ENCODE data around the gene SSRP1. TPM values are rescaled to one million over a fixed set of nuclear protein-coding genes. Genes with fewer than 3 reads are reported as not detected.
A peak's percentile ranks its signal among the peaks of the same experiment; 100 is the strongest.

SSRP1 gene
- total and polyA plus RNA-seq, 2 experiments from 2014 or later: 205 to 216 TPM

- TF ChIP-seq NANOG (IDR thresholded peaks at IDR 0.05; ENCODE audit: borderline replicate concordance) (no peak), ZNF331 (CRISPR knock-in tag; IDR thresholded peaks at IDR 0.05; ENCODE audit: low read depth) (no peak), REST (IDR thresholded peaks at IDR 0.05; ENCODE audit: unreplicated experiment) (no peak), POLR2AphosphoS5 (IDR thresholded peaks at IDR 0.05; ENCODE audit: low read depth) (peak; percentile 66)
- DNase-seq (ENCODE audit: low spot score): peak; percentile 79
- peak overlapping the region; percentile 91 for H3K4me3 Mint-ChIP-seq
- Histone ChIP-seq H3K79me2 (replicated peaks; ENCODE audit: insufficient read depth) (peaks cover 40% of the 10 kb centered on the region), H3K27ac (ENCODE audit: low read depth) (peak overlapping the region; percentile 99; the same call in 1 of the 2 replicates), H2AFZ (no peak overlapping the region), H3K4me2 (peak overlapping the region; percentile 100), H3K9me2 (ENCODE audit: insufficient read depth) (no peaks in the 10 kb centered on the region), H3K4me1 (ENCODE audit: insufficient read depth) (peaks cover 36% of the 10 kb centered on the region), H3F3A (replicated peaks; ENCODE audit: low read depth) (peaks cover 19% of the 10 kb centered on the region), H4K20me1 (replicated peaks; ENCODE audit: insufficient read depth) (peaks cover 15% of the 10 kb centered on the region), H3K36me3 (ENCODE audit: insufficient read depth) (peaks cover 21% of the 10 kb centered on the region), H3K4me3 (peak overlapping the region; percentile 94), H3K27me3 (ENCODE audit: insufficient read depth) (no peaks in the 10 kb centered on the region)
- peak overlapping the region; percentile 95 for H3K27ac Mint-ChIP-seq
- peaks cover 70% of the 10 kb centered on the region for H3K36me3 Mint-ChIP-seq (ENCODE audit: low read depth)
- peak; percentile 31 for ATAC-seq
- H3K9me3 Mint-ChIP-seq: peaks cover 3% of the 10 kb centered on the region; the same call in 1 of the 3 replicates
- H3K27me3 Mint-ChIP-seq (ENCODE audit: insufficient read depth, low read depth, poor library complexity): peaks cover 17% of the 10 kb centered on the region
- H3K4me1 Mint-ChIP-seq: peaks cover 52% of the 10 kb centered on the region
Measured at GRCh38 chr11:57324154-57324885, 11.4 kb downstream of the SSRP1 start.

- no peak overlapping the region for H2AFZ ChIP-seq
- H3K36me3 Mint-ChIP-seq (ENCODE audit: low read depth): peaks cover 70% of the 10 kb centered on the region
- TF ChIP-seq EZH2 (IDR thresholded peaks at IDR 0.05; ENCODE audit: low read depth, unreplicated experiment) (no peak), CREB1 (CRISPR knock-in tag; IDR thresholded peaks at IDR 0.05; ENCODE audit: low read depth) (no peak), ZNF114 (CRISPR knock-in tag; IDR thresholded peaks at IDR 0.05) (no peak), POLR2AphosphoS5 (IDR thresholded peaks at IDR 0.05; ENCODE audit: low read depth) (no peak), EZH2phosphoT487 (IDR thresholded peaks at IDR 0.05; ENCODE audit: unreplicated experiment) (no peak), ZNF331 (CRISPR knock-in tag; IDR thresholded peaks at IDR 0.05; ENCODE audit: low read depth) (no peak), JUNB (IDR thresholded peaks at IDR 0.05; ENCODE audit: unreplicated experiment) (no peak), CTCF (conservative IDR thresholded peaks at IDR 0.05; ENCODE audit: low read depth in 2 of 2) (no peak)
Measured at GRCh38 chr11:57323855-57324153, 11.9 kb downstream of the SSRP1 start.

More at GRCh38 chr11:57323855-57324153, 11.9 kb downstream of the SSRP1 start:
- Histone ChIP-seq H3K79me2 (replicated peaks; ENCODE audit: insufficient read depth) (peaks cover 45% of the 10 kb centered on the region), H3K27me3 (ENCODE audit: insufficient read depth) (no peaks in the 10 kb centered on the region), H3K36me3 (ENCODE audit: insufficient read depth) (peaks cover 20% of the 10 kb centered on the region), H3K4me2 (peak overlapping the region; percentile 100), H3K27ac (ENCODE audit: low read depth) (peak overlapping the region; percentile 84; the same call in 1 of the 2 replicates), H3F3A (replicated peaks; ENCODE audit: low read depth) (peaks cover 19% of the 10 kb centered on the region), H3K4me1 (ENCODE audit: insufficient read depth) (peaks cover 36% of the 10 kb centered on the region), H3K9me2 (ENCODE audit: insufficient read depth) (no peaks in the 10 kb centered on the region), H3K4me3 (peak overlapping the region; percentile 94), H4K20me1 (replicated peaks; ENCODE audit: insufficient read depth) (peaks cover 19% of the 10 kb centered on the region)
- Mint-ChIP-seq H3K9me3 (peaks cover 3% of the 10 kb centered on the region; the same call in 1 of the 3 replicates), H3K27me3 (ENCODE audit: insufficient read depth, low read depth, poor library complexity) (peaks cover 17% of the 10 kb centered on the region), H3K4me3 (peak overlapping the region; percentile 91), H3K27ac (peak overlapping the region; percentile 93), H3K4me1 (peaks cover 54% of the 10 kb centered on the region)
- ATAC-seq: no peak
- DNase-seq (ENCODE audit: low spot score): no peak
